ENCODE results near the gene SPATA1. TPM values are rescaled to one million over a fixed set of nuclear protein-coding genes. Genes with fewer than 3 reads are reported as not detected.
A peak's percentile ranks its signal among the peaks of the same experiment; 100 is the strongest.

Gene SPATA1
- total and polyA plus RNA-seq, 2 of the 4 experiments (the other 2 are of a cell fraction) = under 0.01 to 0.56 TPM

DNA sequence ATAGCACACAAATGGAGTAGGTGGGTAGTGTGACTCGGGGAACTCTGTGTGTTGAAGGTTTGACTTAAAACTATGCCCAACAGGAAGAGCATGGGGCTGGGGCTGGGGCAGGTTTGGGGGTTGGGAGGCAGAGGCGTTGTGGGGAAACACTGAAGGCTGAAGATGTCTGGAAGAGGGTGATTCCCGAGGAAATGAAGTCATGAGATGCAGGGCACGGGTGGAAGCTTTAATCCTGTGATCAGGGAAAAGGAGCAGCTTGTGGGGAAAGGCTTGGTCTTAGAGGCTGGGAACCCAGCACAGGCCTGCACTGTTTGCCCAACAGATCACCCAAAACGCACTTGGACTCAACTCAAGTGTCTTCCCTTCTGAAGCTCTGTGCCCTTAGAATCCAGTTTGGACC, 94.6 kb downstream of the SPATA1 start:
- no peak overlapping the region for H3K56ac ChIP-seq (ENCODE audit: extremely low read depth, insufficient read depth, low read length)
- H4K5ac ChIP-seq (ENCODE audit: low read depth, low read length) = no peak overlapping the region
- H2AK5ac ChIP-seq (ENCODE audit: low read depth, low read length) = peak overlapping the region; percentile 66
- H3K36me3 ChIP-seq (ENCODE audit: control insufficient read depth, insufficient read depth, low read length) = no peaks in the 10 kb centered on the region
- H3K9ac ChIP-seq (ENCODE audit: low read depth, low read length) = no peak overlapping the region
- H3K14ac ChIP-seq (replicated peaks; ENCODE audit: low read depth, low read length) = peak overlapping the region; percentile 31; the same call in 1 of the 2 replicates
- intact Hi-C loops (cut with micrococcal nuclease) (no loop called here), dilution Hi-C loops (cut with HindIII; ENCODE audit: low sequenced_read_pairs, unreplicated experiment) (no loop called here), in situ Hi-C loops (cut with MboI; ENCODE audit: low sequenced_read_pairs) (loop anchor here (25.0 kb wide), 2 partner anchors 337 to 463 kb away; partner anchors contain the start of gene PRKACB)
- peak overlapping the region; percentile 92 for H2BK120ac ChIP-seq (ENCODE audit: low read depth, low read length)
- H2AK9ac ChIP-seq (replicated peaks; ENCODE audit: low read depth, low read length, poor library complexity) = peak overlapping the region; percentile 44
- POLR2A ChIA-PET (ENCODE audit: unreplicated experiment) = no interaction called here
- H3K4me2 ChIP-seq (ENCODE audit: low read depth, low read length) = no peak overlapping the region
- no peaks in the 10 kb centered on the region for H3K79me1 ChIP-seq (ENCODE audit: low read depth in 1 of 2, low read length in 2 of 2)
- H2BK20ac ChIP-seq (ENCODE audit: low read depth, low read length) = peak overlapping the region; percentile 89; the same call in 1 of the 2 replicates
- CTCF ChIA-PET = no interaction called here
- 40% methylated on average over 1 of the region's 5 CpGs; no CpG with 5 or more reads in 1 of the 2 experiments for WGBS, 2 experiments (ENCODE audit: extremely low coverage in 2 of 2, insufficient read length in 1 of 2)
- H3K27me3 ChIP-seq (ENCODE audit: control insufficient read depth, insufficient read depth, low read length) = no peaks in the 10 kb centered on the region
- peaks cover 21% of the 10 kb centered on the region for H3K4me1 ChIP-seq (ENCODE audit: control insufficient read depth, insufficient read depth, low read length)
- peak overlapping the region; percentile 75 for H4K91ac ChIP-seq (ENCODE audit: insufficient read depth, low read depth, low read length)
- H3K23ac ChIP-seq (ENCODE audit: low read depth, low read length) = peak overlapping the region; percentile 38; the same call in 1 of the 2 replicates
- peak overlapping the region; percentile 80 for H3K4ac ChIP-seq (ENCODE audit: low read depth, low read length)
- peaks cover 16% of the 10 kb centered on the region for H3K9me1 ChIP-seq (ENCODE audit: insufficient read depth, low read length)
- peak overlapping the region in 1 of 2 experiments; percentile 33; a peak in 1 of 4 replicates for H4K8ac ChIP-seq (ENCODE audit: low read depth in 2 of 2, low read length in 2 of 2)
- no peak overlapping the region for H3K4me3 ChIP-seq (ENCODE audit: insufficient read depth, low read depth, low read length)
- H3K18ac ChIP-seq (ENCODE audit: low read depth, low read length) = 0 out of 2 replicates have a peak overlapping the region, but pooled peaks have one; percentile 0
- peak overlapping the region; percentile 22 for H2BK5ac ChIP-seq (ENCODE audit: low read depth, low read length, poor library complexity, severe bottlenecking)
- no peak overlapping the region for H3K27ac ChIP-seq (ENCODE audit: insufficient read depth, low read length)
- no TSS peak for BruUV-seq (replicated peaks)
- DNase-seq (no peak), ATAC-seq (ENCODE audit: low read depth) (no peak)
- peak overlapping the region; percentile 64 for H2AFZ ChIP-seq (replicated peaks; ENCODE audit: low read length, poor library complexity)
- TF ChIP-seq RCOR1 (IDR thresholded peaks at IDR 0.05; ENCODE audit: insufficient replicate concordance, low read length) (no peak), POLR2A (IDR thresholded peaks at IDR 0.05; ENCODE audit: low read depth, low read length) (no peak), FOS (IDR thresholded peaks at IDR 0.05; ENCODE audit: low read depth, low read length) (no peak), RFX5 (IDR thresholded peaks at IDR 0.05; ENCODE audit: low read depth, low read length) (no peak), MAFK (IDR thresholded peaks at IDR 0.05; ENCODE audit: low read depth, low read length) (no peak), BHLHE40 (IDR thresholded peaks at IDR 0.05; ENCODE audit: low read depth, low read length) (no peak), CHD1 (IDR thresholded peaks at IDR 0.05; ENCODE audit: low read depth, low read length) (no peak), MXI1 (IDR thresholded peaks at IDR 0.05; ENCODE audit: borderline replicate concordance, low read depth, low read length) (no peak), MAZ (IDR thresholded peaks at IDR 0.05; ENCODE audit: borderline replicate concordance, low read depth, low read length) (no peak), NFE2L2 (IDR thresholded peaks at IDR 0.05; ENCODE audit: low read depth, low read length) (no peak), RAD21 (IDR thresholded peaks at IDR 0.05; ENCODE audit: low read length) (no peak), SMC3 (IDR thresholded peaks at IDR 0.05; ENCODE audit: low read depth, low read length) (no peak), CEBPB (IDR thresholded peaks at IDR 0.05; ENCODE audit: low read depth, low read length) (no peak)
- TF ChIP-seq, protein P1, sequence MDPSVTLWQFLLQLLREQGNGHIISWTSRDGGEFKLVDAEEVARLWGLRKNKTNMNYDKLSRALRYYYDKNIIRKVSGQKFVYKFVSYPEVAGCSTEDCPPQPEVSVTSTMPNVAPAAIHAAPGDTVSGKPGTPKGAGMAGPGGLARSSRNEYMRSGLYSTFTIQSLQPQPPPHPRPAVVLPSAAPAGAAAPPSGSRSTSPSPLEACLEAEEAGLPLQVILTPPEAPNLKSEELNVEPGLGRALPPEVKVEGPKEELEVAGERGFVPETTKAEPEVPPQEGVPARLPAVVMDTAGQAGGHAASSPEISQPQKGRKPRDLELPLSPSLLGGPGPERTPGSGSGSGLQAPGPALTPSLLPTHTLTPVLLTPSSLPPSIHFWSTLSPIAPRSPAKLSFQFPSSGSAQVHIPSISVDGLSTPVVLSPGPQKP (IDR thresholded peaks at IDR 0.05; ENCODE audit: borderline replicate concordance, low read depth, low read length) = no peak
- TF ChIP-seq, protein P2, sequence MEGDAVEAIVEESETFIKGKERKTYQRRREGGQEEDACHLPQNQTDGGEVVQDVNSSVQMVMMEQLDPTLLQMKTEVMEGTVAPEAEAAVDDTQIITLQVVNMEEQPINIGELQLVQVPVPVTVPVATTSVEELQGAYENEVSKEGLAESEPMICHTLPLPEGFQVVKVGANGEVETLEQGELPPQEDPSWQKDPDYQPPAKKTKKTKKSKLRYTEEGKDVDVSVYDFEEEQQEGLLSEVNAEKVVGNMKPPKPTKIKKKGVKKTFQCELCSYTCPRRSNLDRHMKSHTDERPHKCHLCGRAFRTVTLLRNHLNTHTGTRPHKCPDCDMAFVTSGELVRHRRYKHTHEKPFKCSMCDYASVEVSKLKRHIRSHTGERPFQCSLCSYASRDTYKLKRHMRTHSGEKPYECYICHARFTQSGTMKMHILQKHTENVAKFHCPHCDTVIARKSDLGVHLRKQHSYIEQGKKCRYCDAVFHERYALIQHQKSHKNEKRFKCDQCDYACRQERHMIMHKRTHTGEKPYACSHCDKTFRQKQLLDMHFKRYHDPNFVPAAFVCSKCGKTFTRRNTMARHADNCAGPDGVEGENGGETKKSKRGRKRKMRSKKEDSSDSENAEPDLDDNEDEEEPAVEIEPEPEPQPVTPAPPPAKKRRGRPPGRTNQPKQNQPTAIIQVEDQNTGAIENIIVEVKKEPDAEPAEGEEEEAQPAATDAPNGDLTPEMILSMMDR (conservative IDR thresholded peaks at IDR 0.05; ENCODE audit: low read depth, low read length) = no peak
- TF ChIP-seq, protein P3, sequence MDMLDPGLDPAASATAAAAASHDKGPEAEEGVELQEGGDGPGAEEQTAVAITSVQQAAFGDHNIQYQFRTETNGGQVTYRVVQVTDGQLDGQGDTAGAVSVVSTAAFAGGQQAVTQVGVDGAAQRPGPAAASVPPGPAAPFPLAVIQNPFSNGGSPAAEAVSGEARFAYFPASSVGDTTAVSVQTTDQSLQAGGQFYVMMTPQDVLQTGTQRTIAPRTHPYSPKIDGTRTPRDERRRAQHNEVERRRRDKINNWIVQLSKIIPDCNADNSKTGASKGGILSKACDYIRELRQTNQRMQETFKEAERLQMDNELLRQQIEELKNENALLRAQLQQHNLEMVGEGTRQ (IDR thresholded peaks at IDR 0.05; ENCODE audit: low read depth, low read length) = no peak
- H4K20me1 ChIP-seq (ENCODE audit: insufficient read depth, low read length) = no peaks in the 10 kb centered on the region
- H2BK15ac ChIP-seq (ENCODE audit: low read depth, low read length) = peak overlapping the region; percentile 88; the same call in 1 of the 3 replicates
- H3K9me3 ChIP-seq (ENCODE audit: control insufficient read depth, insufficient read depth, low read length) = peaks cover 4% of the 10 kb centered on the region
